Stimulated activated CD8-positive, alpha-beta memory T cell treated with anti-CD3 and anti-CD28 coated beads, Interleukin-2, amount 100 ng/mL, for 1 hour (primary cell): ENCODE measurements around the gene NPR3.

ENCODE experiments used
- DNase-seq, 2 donors: peaks; one replicate each; pipeline ENCODE4 v3.0.0-alpha.2; 2020; ENCODE audit warnings: low read depth in 2 of 2

The NPR3 gene

GRCh38 chr5:32711681-32712480, 760 bp downstream of the NPR3 start:
- DNase-seq = no peak

GRCh38 chr5:32712481-32713360, 1.6 kb downstream of the NPR3 start:
- no peak for DNase-seq

GRCh38 chr5:32713361-32713769, 2.2 kb downstream of the NPR3 start:
- DNase-seq = no peak

- no peak for DNase-seq
These were observed 2.8 kb downstream of the NPR3 start for GRCh38 chr5:32713770-32714381.

GRCh38 chr5:32714836-32715235, 3.7 kb downstream of the NPR3 start:
- no peak for DNase-seq

GRCh38 chr5:32720300-32720699, 9.2 kb downstream of the NPR3 start:
- DNase-seq = no peak

- DNase-seq = no peak
These were observed 10.5 kb downstream of the NPR3 start for GRCh38 chr5:32721626-32722025.

GRCh38 chr5:32722957-32723356, 11.8 kb downstream of the NPR3 start:
- no peak for DNase-seq

GRCh38 chr5:32724526-32724925, 13.4 kb downstream of the NPR3 start:
- DNase-seq = no peak

GRCh38 chr5:32726086-32726557, 15.0 kb downstream of the NPR3 start:
- no peak for DNase-seq

- DNase-seq = no peak
These were observed 18.5 kb downstream of the NPR3 start for GRCh38 chr5:32729651-32730050.

GRCh38 chr5:32733590-32734340, 22.6 kb downstream of the NPR3 start:
- DNase-seq = no peak

GRCh38 chr5:32734827-32735378, 23.8 kb downstream of the NPR3 start:
- DNase-seq = no peak

GRCh38 chr5:32735512-32735911, 24.4 kb downstream of the NPR3 start:
- DNase-seq = no peak

- no peak for DNase-seq
These were observed 25.7 kb downstream of the NPR3 start for GRCh38 chr5:32736842-32737241.

GRCh38 chr5:32740651-32741050, 29.5 kb downstream of the NPR3 start:
- DNase-seq = no peak

- DNase-seq = no peak
These were observed 34.2 kb downstream of the NPR3 start for GRCh38 chr5:32745317-32745716.

- no peak for DNase-seq
These were observed 41.3 kb downstream of the NPR3 start for GRCh38 chr5:32752411-32752810.

- DNase-seq = no peak
These were observed 41.9 kb downstream of the NPR3 start for GRCh38 chr5:32753051-32753450.

- DNase-seq = no peak
These were observed 42.6 kb downstream of the NPR3 start for GRCh38 chr5:32753765-32754164.

- DNase-seq = no peak
These were observed 43.2 kb downstream of the NPR3 start for GRCh38 chr5:32754284-32754683.
